SU-DHL-6 (cell line): ENCODE data around the gene NAPEPLD.
"Not testable (repeated sequence)": the region's sequence is repeated elsewhere in the genome, so short reads cannot be mapped to it uniquely, and the experiment has no call there.

Experiments used
- CTCF ChIP-seq: fragments of 200-600 bp; sonication (generic); IDR thresholded peaks from one replicate; pipeline ENCODE4 v1.5.1; 2017; ENCODE audit warnings: antibody characterized with exemption, mild to moderate bottlenecking, low read length, moderate library complexity; ENCODE audit not compliant: insufficient read depth, poor library complexity, severe bottlenecking
- EZH2phosphoT487 ChIP-seq: fragments of 200-600 bp; sonication (generic), shearing (Covaris generic); conservative IDR thresholded peaks from 2 replicates; pipeline ENCODE4 v1.6.1; 2018; ENCODE audit warnings: mild to moderate bottlenecking, antibody characterized with exemption, low read length, moderate library complexity, mixed read lengths

DNA sequence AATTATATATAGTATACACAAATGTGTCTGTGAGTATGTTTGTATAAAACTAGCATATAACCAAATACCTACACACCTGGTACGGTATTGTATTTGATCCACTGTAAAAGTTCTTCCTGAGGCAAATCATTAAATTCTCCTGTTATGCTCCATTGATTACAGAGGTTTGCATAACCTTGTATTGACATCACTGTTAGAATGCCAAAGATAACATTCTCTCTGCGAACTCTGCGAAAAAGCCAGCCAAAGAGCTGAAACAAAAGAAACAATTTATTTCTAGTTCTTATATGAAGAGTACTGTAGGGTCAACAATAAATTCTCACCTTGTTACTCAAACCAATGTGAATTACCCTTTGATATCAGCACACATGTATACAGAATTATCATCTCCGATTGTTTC is 46.5 kb upstream of the NAPEPLD start:
- not testable (repeated sequence) for TF ChIP-seq CTCF, EZH2phosphoT487
